ENCODE measurements around the gene ZNF236. TPM values are rescaled to one million over a fixed set of nuclear protein-coding genes. Genes with fewer than 3 reads are reported as not detected.

Gene ZNF236
- polyA plus RNA-seq, 3 donors, result 1.7 to 6.5 (median 2.4) TPM

GRCh38 chr18:76892832-76893231 lies 70.5 kb downstream of the ZNF236 start:
- H3K36me3 ChIP-seq (replicated peaks in 1 of 2; ENCODE audit: control insufficient read depth in 1 of 2, insufficient read depth in 2 of 2, low read length in 2 of 2), result peaks cover 45 to 90% of the 10 kb centered on the region in 2 donors
- WGBS (ENCODE audit: insufficient coverage), result 100% methylated on average over 2 of the region's 5 CpGs
- H3K27me3 ChIP-seq (ENCODE audit: control insufficient read depth in 2 of 2, insufficient read depth in 2 of 2, low read length in 2 of 2), result no peaks in the 10 kb centered on the region
- H3K27me3 Mint-ChIP-seq (ENCODE audit: low read depth in 3 of 3), result no peaks in the 10 kb centered on the region
- H3K36me3 Mint-ChIP-seq, result peaks cover 72 to 79% of the 10 kb centered on the region in 2 donors
- no peaks in the 10 kb centered on the region for H3K4me1 Mint-ChIP-seq
- intact Hi-C loops (cut with micrococcal nuclease), result no loop called here
- DNase-seq, result no peak
- H3K79me2 ChIP-seq (ENCODE audit: insufficient read depth, low read length), result no peaks in the 10 kb centered on the region
- H2AFZ ChIP-seq (ENCODE audit: insufficient read depth, low read depth, low read length, poor library complexity, severe bottlenecking), result no peak overlapping the region
- H3K27ac Mint-ChIP-seq, result no peak overlapping the region
- H3K27ac ChIP-seq (ENCODE audit: low read depth in 1 of 2, low read length in 2 of 2), result no peak overlapping the region
- peaks cover 4 to 12% (median 7%) of the 10 kb centered on the region in 7 donors for H3K9me3 Mint-ChIP-seq
- no peaks in the 10 kb centered on the region for H4K20me1 ChIP-seq (ENCODE audit: insufficient read depth, low read length)
- peaks cover 15 to 18% of the 10 kb centered on the region in 2 donors for H3K9me3 ChIP-seq (replicated peaks in 1 of 2; ENCODE audit: control insufficient read depth in 1 of 2, insufficient read depth in 1 of 2, low read length in 2 of 2)
- no peak for TF ChIP-seq CTCF (IDR thresholded peaks at IDR 0.05)
- no peak overlapping the region for H3K4me3 ChIP-seq (replicated peaks in 1 of 3; ENCODE audit: low read depth in 2 of 3, low read length in 3 of 3)
- H3K4me3 Mint-ChIP-seq, result no peak overlapping the region
- H3K4me1 ChIP-seq (ENCODE audit: control insufficient read depth in 1 of 2, insufficient read depth in 2 of 2, low read length in 2 of 2), result no peaks in the 10 kb centered on the region
- no peak overlapping the region for H3K9ac ChIP-seq (ENCODE audit: insufficient read depth, low read length, poor library complexity, severe bottlenecking)
- H3K4me2 ChIP-seq (replicated peaks; ENCODE audit: extremely low read depth, low read length, poor library complexity, severe bottlenecking), result no peak overlapping the region

DNA sequence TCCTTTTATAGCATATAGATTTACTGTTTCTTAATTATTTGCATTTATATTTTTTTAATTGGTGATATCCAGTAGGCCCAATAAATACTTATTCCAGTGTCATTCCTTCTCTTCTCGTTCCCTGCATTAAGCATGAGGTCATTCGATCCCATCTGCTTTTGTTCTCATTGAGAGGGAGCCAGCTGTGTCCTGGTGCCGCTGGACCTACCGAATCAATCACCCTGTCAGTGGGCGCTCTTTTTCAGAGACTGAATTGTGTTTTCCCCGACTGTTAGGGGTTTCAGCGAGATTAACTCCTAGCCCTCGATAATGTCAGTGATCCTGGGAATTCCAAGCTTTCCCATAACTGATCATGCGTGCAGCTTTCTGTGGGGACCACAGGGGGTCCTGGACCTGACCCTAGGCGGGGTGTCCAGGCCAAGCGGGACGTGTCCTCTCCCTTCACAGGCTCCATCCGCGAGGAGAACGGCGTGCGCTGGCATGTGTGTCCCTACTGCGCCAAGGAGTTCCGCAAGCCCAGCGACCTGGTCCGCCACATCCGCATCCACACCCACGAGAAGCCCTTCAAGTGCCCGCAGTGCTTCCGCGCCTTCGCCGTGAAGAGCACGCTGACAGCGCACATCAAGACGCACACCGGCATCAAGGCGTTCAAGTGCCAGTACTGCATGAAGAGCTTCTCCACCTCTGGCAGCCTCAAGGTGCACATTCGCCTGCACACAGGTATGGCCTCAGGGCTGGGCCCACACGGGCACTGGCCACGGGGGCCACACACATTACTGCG lies 72.4 kb downstream of the ZNF236 start:
- H3K27ac Mint-ChIP-seq, result no peak overlapping the region
- no peaks in the 10 kb centered on the region for H3K27me3 Mint-ChIP-seq (ENCODE audit: low read depth in 3 of 3)
- no peaks in the 10 kb centered on the region for H3K4me1 Mint-ChIP-seq
- peaks cover 5 to 12% (median 7%) of the 10 kb centered on the region in 7 donors for H3K9me3 Mint-ChIP-seq
- H3K79me2 ChIP-seq (ENCODE audit: insufficient read depth, low read length), result no peaks in the 10 kb centered on the region
- no peaks in the 10 kb centered on the region for H4K20me1 ChIP-seq (ENCODE audit: insufficient read depth, low read length)
- no peaks in the 10 kb centered on the region for H3K4me1 ChIP-seq (ENCODE audit: control insufficient read depth in 1 of 2, insufficient read depth in 2 of 2, low read length in 2 of 2)
- H3K4me2 ChIP-seq (replicated peaks; ENCODE audit: extremely low read depth, low read length, poor library complexity, severe bottlenecking), result no peak overlapping the region
- no peak overlapping the region for H3K4me3 ChIP-seq (replicated peaks in 1 of 3; ENCODE audit: low read depth in 2 of 3, low read length in 3 of 3)
- TF ChIP-seq CTCF (IDR thresholded peaks at IDR 0.05), result no peak
- no peak for DNase-seq
- peaks cover 58 to 90% of the 10 kb centered on the region in 2 donors for H3K36me3 ChIP-seq (replicated peaks in 1 of 2; ENCODE audit: control insufficient read depth in 1 of 2, insufficient read depth in 2 of 2, low read length in 2 of 2)
- H3K27me3 ChIP-seq (ENCODE audit: control insufficient read depth in 2 of 2, insufficient read depth in 2 of 2, low read length in 2 of 2), result no peaks in the 10 kb centered on the region
- 98% methylated on average over 32 of the region's 37 CpGs for WGBS (ENCODE audit: insufficient coverage)
- H3K9me3 ChIP-seq (replicated peaks in 1 of 2; ENCODE audit: control insufficient read depth in 1 of 2, insufficient read depth in 1 of 2, low read length in 2 of 2), result peaks cover 15 to 18% of the 10 kb centered on the region in 2 donors
- no peak overlapping the region for H2AFZ ChIP-seq (ENCODE audit: insufficient read depth, low read depth, low read length, poor library complexity, severe bottlenecking)
- no peak overlapping the region for H3K27ac ChIP-seq (ENCODE audit: low read depth in 1 of 2, low read length in 2 of 2)
- H3K9ac ChIP-seq (ENCODE audit: insufficient read depth, low read length, poor library complexity, severe bottlenecking), result no peak overlapping the region
- no peak overlapping the region for H3K4me3 Mint-ChIP-seq
- intact Hi-C loops (cut with micrococcal nuclease), result no loop called here
- peaks cover 73 to 81% of the 10 kb centered on the region in 2 donors for H3K36me3 Mint-ChIP-seq
